ENCODE data around the gene GNAS. TPM values are rescaled to one million over a fixed set of nuclear protein-coding genes. Genes with fewer than 3 reads are reported as not detected.

The GNAS gene
- total and polyA plus RNA-seq, 10 of the 15 experiments (the other 5 are each of a cell fraction or from before 2014, with no cell fraction given): 209 to 950 (median 394) TPM

GRCh38 chr20:58907320-58908137, 55.0 kb downstream of the GNAS start (continued):
- TF ChIP-seq ZBTB40 (IDR thresholded peaks at IDR 0.05; ENCODE audit: borderline replicate concordance) (peak; percentile 52; the same call in 1 of the 2 replicates), SMC3 (IDR thresholded peaks at IDR 0.05; ENCODE audit: borderline replicate concordance, low read length) (no peak), RAD21 (IDR thresholded peaks at IDR 0.05; ENCODE audit: insufficient read depth, low read depth, low read length) (no peak; the same call in 1 of the 2 replicates), EZH2 (IDR thresholded peaks at IDR 0.05; ENCODE audit: borderline replicate concordance, control insufficient read depth, low read depth, low read length) (no peak), BCLAF1 (IDR thresholded peaks at IDR 0.05) (0 out of 2 replicates have a peak, but pooled peaks have one; percentile 10), SKIL (IDR thresholded peaks at IDR 0.05; ENCODE audit: low read depth, poor library complexity, severe bottlenecking) (peak; percentile 94), IKZF2 (IDR thresholded peaks at IDR 0.05) (peak in 1 of 2 experiments; percentile 46; a peak in 3 of 4 replicates), IRF4 (IDR thresholded peaks at IDR 0.05; ENCODE audit: low read depth, low read length) (no peak), RBBP5 (conservative IDR thresholded peaks at IDR 0.05) (0 out of 2 replicates have a peak, but pooled peaks have one; percentile 69), POLR2A (IDR thresholded peaks at IDR 0.05; ENCODE audit: low read depth, low read length) (peak; percentile 71), ESRRA (IDR thresholded peaks at IDR 0.05; ENCODE audit: low read length) (no peak), SRF (IDR thresholded peaks at IDR 0.05; ENCODE audit: low read depth in 2 of 2, low read length in 2 of 2) (no peak), FOXM1 (IDR thresholded peaks at IDR 0.05; ENCODE audit: low read depth, low read length) (peak; percentile 83), PML (IDR thresholded peaks at IDR 0.05; ENCODE audit: low read length) (peak; percentile 88), NR2C2 (IDR thresholded peaks at IDR 0.05; ENCODE audit: borderline replicate concordance, control insufficient read depth, insufficient read length, low read depth) (no peak), SREBF1 (IDR thresholded peaks at IDR 0.05; ENCODE audit: low read length) (no peak), WRNIP1 (IDR thresholded peaks at IDR 0.05; ENCODE audit: borderline replicate concordance, low read depth, low read length) (no peak), CTCF (IDR thresholded peaks at IDR 0.05 in 2 of 3, conservative IDR thresholded peaks at IDR 0.05 in 1 of 3; ENCODE audit: control insufficient read depth in 2 of 3, extremely low read depth in 1 of 3, insufficient read depth in 1 of 3, low read depth in 3 of 3, low read length in 3 of 3) (no peak)
